ENCODE measurements around the gene DKK1.

DKK1 gene

GRCh38 chr10:52331638-52332364 is 17.7 kb downstream of the DKK1 start:
- H3K4me3 ChIP-seq (ENCODE audit: low read length): no peak overlapping the region
- no peak for DNase-seq (ENCODE audit: low read depth)
- no peak for TF ChIP-seq CTCF (conservative IDR thresholded peaks at IDR 0.05; ENCODE audit: low read depth, low read length)

GRCh38 chr10:52332815-52333214 is 18.7 kb downstream of the DKK1 start:
- no peak overlapping the region for H3K4me3 ChIP-seq (ENCODE audit: low read length)
- DNase-seq (ENCODE audit: low read depth): no peak
- no peak for TF ChIP-seq CTCF (conservative IDR thresholded peaks at IDR 0.05; ENCODE audit: low read depth, low read length)

- H3K4me3 ChIP-seq (ENCODE audit: low read length): no peak overlapping the region
- DNase-seq (ENCODE audit: low read depth): no peak
- no peak for TF ChIP-seq CTCF (conservative IDR thresholded peaks at IDR 0.05; ENCODE audit: low read depth, low read length)
Measured at GRCh38 chr10:52334595-52334994, 20.5 kb downstream of the DKK1 start.

GRCh38 chr10:52335665-52336064 is 21.6 kb downstream of the DKK1 start:
- no peak for DNase-seq (ENCODE audit: low read depth)
- TF ChIP-seq CTCF (conservative IDR thresholded peaks at IDR 0.05; ENCODE audit: low read depth, low read length): no peak
- no peak overlapping the region for H3K4me3 ChIP-seq (ENCODE audit: low read length)

GRCh38 chr10:52337225-52337624 is 23.1 kb downstream of the DKK1 start:
- TF ChIP-seq CTCF (conservative IDR thresholded peaks at IDR 0.05; ENCODE audit: low read depth, low read length): no peak
- no peak for DNase-seq (ENCODE audit: low read depth)
- H3K4me3 ChIP-seq (ENCODE audit: low read length): no peak overlapping the region

- no peak for TF ChIP-seq CTCF (conservative IDR thresholded peaks at IDR 0.05; ENCODE audit: low read depth, low read length)
- DNase-seq (ENCODE audit: low read depth): no peak
- no peak overlapping the region for H3K4me3 ChIP-seq (ENCODE audit: low read length)
Measured at GRCh38 chr10:52343439-52343838, 29.4 kb downstream of the DKK1 start.
